ENCODE data around the gene WDR77. TPM values are rescaled to one million over a fixed set of nuclear protein-coding genes. Genes with fewer than 3 reads are reported as not detected.

The WDR77 gene
- total and polyA plus RNA-seq, 2 donors (not counting 1 experiment from before 2014, with no cell fraction given): 21.8 to 62.0 TPM

- no peak overlapping the region for H3K4me3 ChIP-seq (replicated peaks in 1 of 4; ENCODE audit: control extremely low read depth in 1 of 4, insufficient read depth in 1 of 4, low read depth in 3 of 4, low read length in 4 of 4)
- no peaks in the 10 kb centered on the region for H3K27me3 ChIP-seq (ENCODE audit: control insufficient read depth, insufficient read depth, low read length)
- no peaks in the 10 kb centered on the region for H3K79me2 ChIP-seq (ENCODE audit: control insufficient read depth, insufficient read depth, low read length)
- no peak overlapping the region for H3K9ac ChIP-seq (ENCODE audit: insufficient read depth, low read length)
- TF ChIP-seq CTCF (conservative IDR thresholded peaks at IDR 0.05 in 1 of 2, IDR thresholded peaks at IDR 0.05 in 1 of 2; ENCODE audit: low read depth in 1 of 2, low read length in 2 of 2) (no peak), EZH2 (IDR thresholded peaks at IDR 0.05; ENCODE audit: low read length, missing control alignments) (no peak)
- no peak for DNase-seq (ENCODE audit: low read depth in 2 of 2)
- H3K4me2 ChIP-seq (ENCODE audit: extremely low read depth, insufficient read depth, low read length): no peak overlapping the region
- H2AFZ ChIP-seq (ENCODE audit: low read length): no peak overlapping the region
- peaks cover 3% of the 10 kb centered on the region for H3K4me1 ChIP-seq (ENCODE audit: control insufficient read depth, extremely low read depth, insufficient read depth, low read length)
- H3K36me3 ChIP-seq (ENCODE audit: control insufficient read depth, insufficient read depth, low read length): peaks cover 5% of the 10 kb centered on the region
- H3K27ac ChIP-seq (ENCODE audit: insufficient read depth, low read length): no peak overlapping the region
- no peaks in the 10 kb centered on the region for H3K9me3 ChIP-seq (ENCODE audit: control insufficient read depth, insufficient read depth, low read depth, low read length)
- no peaks in the 10 kb centered on the region for H4K20me1 ChIP-seq (ENCODE audit: control insufficient read depth, extremely low read depth, insufficient read depth, low read length)
These were observed 9.3 kb downstream of the WDR77 start for GRCh38 chr1:111439461-111440351.

GRCh38 chr1:111436726-111437125 lies 12.3 kb downstream of the WDR77 start:
- no peaks in the 10 kb centered on the region for H3K9me3 ChIP-seq (ENCODE audit: control insufficient read depth, insufficient read depth, low read depth, low read length)
- H3K4me2 ChIP-seq (ENCODE audit: extremely low read depth, insufficient read depth, low read length): peak overlapping the region; percentile 5
- no peak for TF ChIP-seq EZH2 (IDR thresholded peaks at IDR 0.05; ENCODE audit: low read length, missing control alignments)
- TF ChIP-seq CTCF (conservative IDR thresholded peaks at IDR 0.05 in 1 of 2, IDR thresholded peaks at IDR 0.05 in 1 of 2; ENCODE audit: low read depth in 1 of 2, low read length in 2 of 2): no peak

GRCh38 chr1:111424281-111424680 lies 24.8 kb downstream of the WDR77 start:
- no peak overlapping the region for H3K4me3 ChIP-seq (replicated peaks in 1 of 4; ENCODE audit: control extremely low read depth in 1 of 4, insufficient read depth in 1 of 4, low read depth in 3 of 4, low read length in 4 of 4)
- H3K9ac ChIP-seq (ENCODE audit: insufficient read depth, low read length): no peak overlapping the region
- H3K4me1 ChIP-seq (ENCODE audit: control insufficient read depth, extremely low read depth, insufficient read depth, low read length): no peaks in the 10 kb centered on the region
- H3K27ac ChIP-seq (ENCODE audit: insufficient read depth, low read length): no peak overlapping the region
- H3K9me3 ChIP-seq (ENCODE audit: control insufficient read depth, insufficient read depth, low read depth, low read length): no peaks in the 10 kb centered on the region
- H3K27me3 ChIP-seq (ENCODE audit: control insufficient read depth, insufficient read depth, low read length): peaks cover 7% of the 10 kb centered on the region
- H4K20me1 ChIP-seq (ENCODE audit: control insufficient read depth, extremely low read depth, insufficient read depth, low read length): no peaks in the 10 kb centered on the region
- H3K4me2 ChIP-seq (ENCODE audit: extremely low read depth, insufficient read depth, low read length): no peak overlapping the region
- H2AFZ ChIP-seq (ENCODE audit: low read length): no peak overlapping the region
- H3K79me2 ChIP-seq (ENCODE audit: control insufficient read depth, insufficient read depth, low read length): no peaks in the 10 kb centered on the region
- H3K36me3 ChIP-seq (ENCODE audit: control insufficient read depth, insufficient read depth, low read length): no peaks in the 10 kb centered on the region
- no peak for TF ChIP-seq CTCF (conservative IDR thresholded peaks at IDR 0.05 in 1 of 2, IDR thresholded peaks at IDR 0.05 in 1 of 2; ENCODE audit: low read depth in 1 of 2, low read length in 2 of 2)
- no peak for TF ChIP-seq EZH2 (IDR thresholded peaks at IDR 0.05; ENCODE audit: low read length, missing control alignments)
- DNase-seq (ENCODE audit: low read depth in 2 of 2): no peak

More at GRCh38 chr1:111436726-111437125, 12.3 kb downstream of the WDR77 start:
- Histone ChIP-seq H3K36me3 (ENCODE audit: control insufficient read depth, insufficient read depth, low read length) (peaks cover under 1% of the 10 kb centered on the region), H3K9ac (ENCODE audit: insufficient read depth, low read length) (no peak overlapping the region), H2AFZ (ENCODE audit: low read length) (no peak overlapping the region), H3K4me1 (ENCODE audit: control insufficient read depth, extremely low read depth, insufficient read depth, low read length) (peaks cover 3% of the 10 kb centered on the region), H3K27me3 (ENCODE audit: control insufficient read depth, insufficient read depth, low read length) (no peaks in the 10 kb centered on the region), H3K4me3 (replicated peaks in 1 of 4; ENCODE audit: control extremely low read depth in 1 of 4, insufficient read depth in 1 of 4, low read depth in 3 of 4, low read length in 4 of 4) (no peak overlapping the region), H4K20me1 (ENCODE audit: control insufficient read depth, extremely low read depth, insufficient read depth, low read length) (no peaks in the 10 kb centered on the region), H3K27ac (ENCODE audit: insufficient read depth, low read length) (no peak overlapping the region), H3K79me2 (ENCODE audit: control insufficient read depth, insufficient read depth, low read length) (no peaks in the 10 kb centered on the region)
- DNase-seq (ENCODE audit: low read depth in 2 of 2): peak; percentile 24 to 56
